Gastroesophageal sphincter (tissue), 3 donors: ENCODE measurements around the gene TMTC1.

Experiments used
- CTCF ChIP-seq, 4 experiments: fragments of 200-600 bp in 2 of 4; fragments of 450-650 bp in 2 of 4; sonication (generic) in 1 of 4; IDR thresholded peaks; one replicate each; pipeline ENCODE4 v1.5.1; 2017 to 2019; ENCODE audit warnings: antibody characterized with exemption in 4 of 4, mild to moderate bottlenecking in 2 of 4, moderate library complexity in 2 of 4
- EP300 ChIP-seq: sonication (generic); formaldehyde crosslinking; IDR thresholded peaks from one replicate; pipeline ENCODE4 v1.6.1; 2017; ENCODE audit warnings: antibody characterized with exemption, mild to moderate bottlenecking
- POLR2A ChIP-seq, 2 donors: fragments of 450-650 bp; IDR thresholded peaks; one replicate each; pipeline ENCODE4 v1.6.1; 2017; ENCODE audit warnings: antibody characterized with exemption in 2 of 2, mild to moderate bottlenecking in 2 of 2, moderate library complexity in 1 of 2
- POLR2AphosphoS5 ChIP-seq: sonication (generic); formaldehyde crosslinking; IDR thresholded peaks from one replicate; pipeline ENCODE4 v1.6.1; 2017; ENCODE audit warnings: antibody characterized with exemption

GRCh38 chr12:29782871-29783772, 620 bp downstream of the TMTC1 start:
- TF ChIP-seq CTCF (IDR thresholded peaks at IDR 0.05), result no peak
- TF ChIP-seq POLR2A (IDR thresholded peaks at IDR 0.05), result no peak
- TF ChIP-seq POLR2AphosphoS5, result no peak
- no peak for TF ChIP-seq EP300
